GM18873 (cell line): Measurements from ENCODE around the gene EXOC4.

Source experiments
- ATAC-seq: cut with Tn5 transposase; IDR thresholded peaks from one replicate; pipeline ENCODE4 v1.9.1; 2021; ENCODE audit warnings: mild to moderate bottlenecking, moderate library complexity, moderate number of reproducible peaks; ENCODE audit not compliant: unreplicated experiment, low FRiP score

The EXOC4 gene

DNA sequence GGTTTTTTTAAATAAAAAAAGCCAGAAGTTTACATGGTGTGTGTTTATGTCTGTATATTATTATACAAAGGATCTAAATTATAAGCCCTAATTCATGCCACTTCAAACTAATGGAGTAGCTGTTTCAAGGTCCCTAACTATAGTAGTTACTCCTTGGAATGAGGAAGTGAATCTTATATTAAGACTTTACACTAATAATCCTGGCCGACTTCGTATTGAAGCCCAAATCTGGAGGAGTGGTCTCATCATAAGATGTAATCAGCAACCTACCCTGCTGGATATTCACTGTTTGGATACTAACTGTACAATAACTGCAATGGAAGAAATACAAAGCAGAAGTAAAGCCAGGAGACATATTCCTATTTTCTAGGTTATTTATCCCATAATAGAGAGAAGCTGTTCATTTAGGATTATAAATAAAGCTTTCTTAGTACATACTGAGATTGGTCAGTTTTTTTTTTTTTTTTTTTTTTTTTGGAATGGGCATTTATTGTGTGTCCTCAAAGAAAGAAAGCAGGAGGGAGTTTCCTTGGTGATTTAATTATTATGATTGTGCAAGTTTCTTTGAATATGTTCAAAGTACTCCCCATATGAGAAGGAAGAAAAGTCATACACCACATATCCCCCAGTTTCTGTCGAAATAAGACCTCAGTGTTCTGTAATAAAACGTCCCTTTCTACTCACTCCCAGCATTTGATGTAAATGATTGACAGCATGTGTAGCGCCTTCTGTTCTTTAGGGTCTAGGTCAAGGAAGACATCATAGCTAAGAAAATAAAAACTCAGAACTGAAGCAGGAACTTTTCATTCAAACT lies 397.8 kb downstream of the EXOC4 start:
- ATAC-seq: no peak

DNA sequence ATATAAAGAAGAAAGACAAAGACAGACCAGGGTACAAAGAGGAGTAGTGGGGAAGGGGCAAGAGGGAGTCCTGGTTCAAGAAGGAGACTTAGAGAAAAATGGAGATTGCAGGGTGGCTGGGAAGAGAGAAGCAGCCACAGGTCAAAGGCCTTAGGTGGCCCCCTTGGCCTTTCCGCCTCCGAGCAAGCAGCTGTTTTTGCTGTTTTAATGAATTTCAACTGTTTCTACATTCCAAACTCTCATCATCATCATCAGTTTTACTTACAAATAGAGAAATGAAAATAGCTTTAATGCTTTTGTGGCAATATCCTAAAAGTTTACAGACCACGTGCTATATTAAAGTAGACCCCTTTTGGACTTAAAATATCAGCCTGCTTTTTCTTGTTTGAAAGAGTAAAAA lies 399.7 kb downstream of the EXOC4 start:
- ATAC-seq: no peak

DNA sequence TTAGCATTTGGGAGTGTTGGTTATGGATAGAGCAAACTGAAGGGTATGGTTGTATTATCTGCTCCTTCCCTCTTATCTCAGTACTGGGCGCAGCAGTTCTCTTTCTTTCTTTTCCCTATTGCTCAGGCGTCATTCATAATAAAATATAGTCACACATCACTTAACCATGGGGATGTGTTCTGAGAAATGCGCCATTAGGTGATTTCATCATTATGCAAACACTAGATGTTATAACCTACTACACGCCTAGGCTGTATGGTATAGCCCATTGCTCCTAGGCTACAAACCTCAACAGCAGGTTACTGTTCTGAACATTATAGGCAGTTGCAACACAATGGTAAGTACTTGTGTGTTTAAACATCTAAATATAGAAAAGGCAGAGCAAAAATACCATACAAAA lies 401.7 kb downstream of the EXOC4 start:
- ATAC-seq: no peak

DNA sequence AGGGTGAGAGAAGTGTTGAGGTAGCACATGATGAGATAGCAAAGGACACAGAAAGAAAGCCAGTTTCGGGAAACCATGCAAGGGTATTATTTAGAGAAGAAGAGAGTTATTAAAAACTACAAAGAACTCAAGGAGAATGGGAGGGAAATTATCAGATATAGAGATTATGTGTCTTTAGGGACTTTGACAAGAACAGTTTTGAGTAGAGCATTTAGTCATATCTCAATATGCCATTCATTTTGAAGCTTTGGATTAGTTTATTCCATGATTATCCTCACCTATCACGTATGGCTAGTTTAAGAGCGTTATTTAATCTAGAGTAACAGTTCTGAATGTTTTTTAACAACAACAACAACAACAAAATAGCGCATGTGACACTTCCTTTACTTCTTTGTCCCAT lies 409.4 kb downstream of the EXOC4 start:
- ATAC-seq: no peak

DNA sequence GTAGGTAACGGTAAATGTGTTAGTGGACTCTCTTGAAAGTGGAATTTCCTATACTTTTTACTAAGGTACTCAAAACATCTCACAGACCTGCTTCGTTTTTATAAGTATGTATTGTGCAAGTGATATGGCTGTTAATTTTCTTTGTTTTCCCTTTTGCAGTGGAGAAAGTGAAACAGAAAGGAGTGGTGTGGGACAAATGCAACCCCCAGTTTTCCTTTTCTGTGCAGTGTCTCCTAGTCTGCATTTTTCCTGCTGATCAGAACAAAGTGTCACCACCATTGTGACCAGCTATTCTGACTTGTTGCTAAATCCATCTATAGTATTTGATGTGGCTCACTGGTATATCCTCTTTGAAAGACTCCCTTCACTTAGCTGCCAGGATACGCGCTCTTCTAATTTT lies 410.0 kb downstream of the EXOC4 start:
- no peak for ATAC-seq

DNA sequence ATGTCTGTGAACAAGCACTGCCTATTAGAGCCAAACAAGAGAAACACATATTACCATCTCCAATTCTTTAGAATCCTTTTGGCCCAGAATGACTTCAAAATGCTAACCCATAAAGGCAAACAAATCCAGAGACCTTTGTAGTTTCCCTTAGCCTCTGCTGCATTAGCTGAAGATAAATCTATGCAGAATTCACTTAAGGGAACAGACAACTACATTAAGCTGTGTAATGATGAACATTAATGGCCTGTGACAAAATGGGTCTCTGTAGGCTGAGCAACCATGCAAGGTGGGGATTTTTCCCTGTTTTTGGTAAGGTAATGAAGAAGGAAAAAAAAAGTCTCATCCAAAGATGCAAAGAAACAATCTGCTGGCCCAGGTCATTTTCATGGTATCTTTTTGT lies 411.6 kb downstream of the EXOC4 start:
- ATAC-seq: no peak

DNA sequence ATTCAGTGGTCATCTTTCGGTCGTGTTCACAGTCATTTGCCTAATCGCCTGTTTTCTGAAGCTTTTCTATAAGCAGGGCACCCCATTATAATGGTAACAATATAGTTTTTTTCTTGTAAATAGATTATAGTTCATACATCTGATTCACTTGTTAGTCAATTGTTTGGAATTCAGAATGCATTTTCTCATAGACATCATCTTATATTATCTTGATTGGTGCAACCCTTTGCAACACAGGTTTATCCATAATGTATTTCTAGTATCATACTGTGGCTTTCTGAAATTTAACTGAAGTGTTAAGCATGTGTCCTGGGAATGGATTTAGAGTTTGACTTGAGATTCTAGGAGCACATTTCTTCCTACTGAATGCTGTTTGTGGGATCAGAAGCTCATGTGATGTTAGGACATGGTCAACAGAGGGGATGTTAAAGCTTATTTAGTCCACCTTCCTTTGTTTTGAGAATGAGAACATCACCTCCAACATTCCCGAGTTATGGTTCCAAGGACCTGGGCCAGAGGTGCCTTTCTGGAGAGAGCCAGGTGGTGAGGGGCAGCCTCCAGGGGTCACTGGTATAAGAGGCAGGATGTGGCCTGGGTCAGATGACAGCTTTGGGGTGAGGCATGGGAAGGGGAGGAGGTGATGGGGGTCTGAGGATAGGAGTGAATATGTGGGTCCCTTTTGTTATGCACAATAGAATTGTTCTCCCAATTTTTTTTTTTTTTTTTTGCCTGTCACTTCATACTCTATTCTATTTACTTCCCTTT lies 415.6 kb downstream of the EXOC4 start:
- no peak for ATAC-seq

DNA sequence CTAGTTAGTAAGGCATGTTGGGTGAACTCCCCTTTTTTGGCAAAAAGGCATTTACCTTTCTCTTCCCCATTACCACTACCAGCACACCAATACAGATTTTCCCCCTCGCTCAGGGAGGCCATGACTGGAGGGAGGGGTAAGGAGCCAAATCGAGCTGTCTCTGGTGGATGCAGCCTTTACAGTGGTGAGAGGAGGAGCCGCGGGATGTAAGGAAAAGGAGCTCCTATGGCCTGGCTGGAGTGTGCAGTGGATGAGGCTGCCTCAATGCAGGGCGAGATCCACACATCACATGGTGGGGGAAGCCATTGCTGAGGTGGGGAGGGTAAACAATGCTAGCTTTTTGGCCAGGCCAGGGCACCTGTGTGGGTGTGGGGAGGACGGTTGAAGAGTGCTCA lies 416.2 kb downstream of the EXOC4 start:
- ATAC-seq: no peak

DNA sequence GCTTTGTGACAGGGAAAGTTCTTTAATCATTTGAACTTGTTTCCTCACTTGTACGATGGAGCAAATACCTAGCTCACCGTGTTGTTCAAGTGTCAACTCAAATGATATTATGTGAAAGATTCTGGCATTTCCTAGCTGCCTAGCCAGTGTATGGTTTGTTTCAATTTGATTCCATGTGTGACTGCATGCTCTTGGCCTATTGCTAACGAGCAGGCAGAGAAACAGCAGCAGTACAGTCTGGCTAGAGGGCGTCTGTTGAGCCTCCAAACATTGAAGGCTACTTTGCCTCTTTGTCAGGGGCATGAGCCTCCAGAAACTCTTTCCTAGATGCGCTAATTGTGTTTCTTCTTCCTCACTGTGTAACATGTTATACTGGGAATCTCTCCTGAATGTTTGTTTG lies 417.4 kb downstream of the EXOC4 start:
- ATAC-seq: no peak

DNA sequence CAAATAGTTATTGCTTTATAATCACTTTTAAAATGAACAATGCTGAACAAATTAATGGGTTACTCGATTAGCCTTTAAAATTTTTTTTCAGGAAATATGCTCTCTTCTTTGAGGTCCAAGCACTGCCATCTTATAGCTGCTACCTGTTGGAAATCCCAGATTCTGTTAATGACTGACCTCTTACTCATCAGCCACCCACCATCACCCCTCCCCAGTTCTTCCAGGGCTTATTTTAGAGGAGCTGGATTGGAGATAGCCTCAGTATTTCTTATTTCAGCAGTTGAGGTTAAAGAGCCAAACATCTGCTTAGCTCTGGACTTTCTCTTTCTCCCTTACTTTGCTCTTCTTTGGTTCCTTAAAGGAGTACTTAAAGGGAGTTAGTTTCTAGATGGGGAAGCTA lies 420.0 kb downstream of the EXOC4 start:
- ATAC-seq: no peak

DNA sequence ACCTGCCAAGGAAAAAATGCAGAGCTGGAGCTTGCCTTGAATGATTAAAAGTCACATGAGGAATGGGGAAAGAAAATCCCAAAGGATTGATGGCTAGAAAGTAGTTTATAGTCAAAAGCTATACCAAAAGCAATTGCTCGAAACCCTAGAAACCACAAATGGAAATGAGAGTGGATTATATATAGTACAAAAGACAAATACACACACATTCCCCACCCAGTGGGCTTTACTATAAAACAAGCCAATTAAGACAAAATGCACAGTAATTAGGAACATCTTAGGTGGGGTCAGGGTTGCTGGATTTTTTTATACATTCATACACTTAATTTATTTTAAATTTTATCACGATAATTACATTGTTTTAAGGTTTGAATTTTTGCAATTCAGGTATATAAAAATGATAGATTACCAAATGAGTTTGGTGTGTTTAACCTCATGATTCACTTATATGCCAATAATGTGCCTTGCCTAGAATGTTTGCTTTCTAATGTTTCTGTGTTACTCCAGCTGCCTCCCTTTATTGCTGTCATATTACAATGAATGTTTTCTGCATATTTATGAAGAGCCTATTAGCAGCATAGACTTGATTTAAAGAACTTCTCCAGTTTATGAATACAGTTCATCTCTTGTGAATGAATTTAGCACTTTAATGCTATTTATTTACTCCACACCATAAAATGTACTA lies 421.3 kb downstream of the EXOC4 start:
- no peak for ATAC-seq

DNA sequence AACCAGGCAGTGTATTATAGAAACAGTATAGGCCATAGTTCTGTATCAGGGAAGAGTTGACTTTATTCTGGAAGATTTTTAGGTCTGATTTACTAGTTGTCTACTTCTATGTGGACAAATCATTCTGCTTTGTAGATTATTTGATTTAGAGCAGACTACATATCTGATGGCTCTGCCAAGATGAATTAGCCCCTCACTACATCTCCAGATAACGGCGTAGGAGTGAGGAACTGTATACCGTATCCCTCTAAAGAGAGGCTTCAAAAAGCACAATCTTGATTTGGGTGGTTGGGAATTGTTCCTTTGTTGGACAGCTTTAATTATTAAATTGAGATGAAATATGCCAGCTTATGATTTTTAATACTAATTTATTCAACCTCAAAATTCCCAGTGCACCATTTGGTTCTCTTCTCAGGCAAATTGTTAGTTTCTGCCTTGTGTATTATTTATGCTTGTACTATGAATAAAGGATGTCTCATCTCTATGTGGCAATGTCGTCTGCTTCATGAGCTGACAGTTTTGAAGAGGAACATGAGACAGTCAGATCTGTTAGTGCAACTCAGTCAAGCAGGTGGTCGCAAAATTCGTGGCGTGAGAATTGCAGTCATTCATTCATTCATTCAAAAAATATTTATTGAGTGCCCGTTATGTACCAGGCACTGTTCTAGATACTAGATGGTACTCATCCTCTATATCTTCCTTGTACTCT lies 422.8 kb downstream of the EXOC4 start:
- no peak for ATAC-seq

DNA sequence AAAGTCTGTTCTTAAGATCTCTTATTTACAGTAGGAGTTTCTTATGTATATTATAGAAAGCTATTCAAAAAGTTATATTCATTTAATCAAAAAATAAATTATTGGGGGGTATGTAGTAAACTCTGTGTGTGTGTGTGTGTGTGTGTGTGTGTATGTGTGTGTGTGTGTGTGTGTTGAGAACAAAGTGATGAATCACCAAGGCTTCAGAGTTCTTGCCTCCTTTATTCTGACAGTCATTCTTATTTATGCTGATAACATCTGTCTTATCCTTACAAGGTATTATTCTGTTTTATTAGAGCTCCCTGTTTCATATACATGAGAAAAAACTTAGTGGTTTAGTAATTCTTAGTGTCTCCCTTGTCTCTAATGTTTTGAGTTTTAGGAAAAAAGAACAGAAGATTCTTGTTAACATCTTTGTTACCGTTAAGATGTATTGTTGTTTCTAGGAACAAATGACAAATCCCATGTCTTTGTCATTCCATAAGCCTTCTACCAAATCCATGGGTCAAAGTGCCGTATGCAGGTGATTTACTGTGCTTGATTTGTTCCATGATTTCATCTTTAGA lies 424.0 kb downstream of the EXOC4 start:
- no peak for ATAC-seq

DNA sequence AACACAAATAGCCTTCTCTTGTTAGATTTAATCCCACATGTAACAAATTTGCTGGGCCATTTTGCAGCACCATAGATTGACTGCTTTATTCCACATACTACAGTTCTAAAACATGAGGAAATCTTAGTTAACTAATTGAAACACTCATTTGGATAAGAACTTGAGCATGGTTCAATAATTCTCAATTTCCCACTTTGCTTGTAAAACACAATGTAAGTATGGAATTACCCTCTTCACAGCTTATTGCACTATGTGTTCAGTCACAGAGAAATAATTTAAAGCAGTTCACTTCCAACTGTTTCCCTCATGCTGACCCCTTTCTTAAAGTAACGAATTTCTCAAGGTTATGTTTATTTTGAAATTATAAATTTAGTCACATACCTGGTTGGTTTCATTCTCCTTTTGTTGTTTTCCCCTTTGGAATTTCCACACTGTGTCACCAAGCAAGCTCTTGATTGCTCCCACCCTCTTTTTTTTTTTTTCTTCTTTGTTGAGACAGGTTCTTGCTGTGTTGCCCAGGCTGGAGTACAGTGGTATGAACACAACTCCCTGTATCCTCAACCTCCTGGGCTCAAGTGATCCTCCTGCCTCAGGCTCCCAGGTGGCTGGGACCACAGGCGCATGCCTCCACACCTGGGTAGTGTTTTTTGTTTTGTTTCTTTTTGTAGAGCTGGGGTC lies 425.4 kb downstream of the EXOC4 start:
- no peak for ATAC-seq

DNA sequence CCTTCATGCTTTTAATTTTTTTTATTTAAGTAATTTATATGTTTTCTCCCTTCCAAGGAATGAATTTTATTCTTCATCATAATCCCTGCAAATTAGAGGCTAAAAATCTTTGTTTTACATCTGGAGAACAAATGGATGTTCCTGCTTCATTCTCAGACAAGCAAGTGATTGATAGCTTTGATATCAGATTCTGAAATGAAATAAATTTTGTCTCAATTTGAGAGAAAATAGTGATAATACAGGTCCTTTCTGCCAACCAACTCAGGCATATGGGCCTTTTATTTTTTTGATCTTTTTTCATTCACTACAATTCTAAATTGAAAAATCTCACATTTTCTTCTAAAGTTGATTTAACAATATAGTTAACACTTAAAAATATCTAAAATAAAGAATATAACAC lies 427.1 kb downstream of the EXOC4 start:
- ATAC-seq: no peak

DNA sequence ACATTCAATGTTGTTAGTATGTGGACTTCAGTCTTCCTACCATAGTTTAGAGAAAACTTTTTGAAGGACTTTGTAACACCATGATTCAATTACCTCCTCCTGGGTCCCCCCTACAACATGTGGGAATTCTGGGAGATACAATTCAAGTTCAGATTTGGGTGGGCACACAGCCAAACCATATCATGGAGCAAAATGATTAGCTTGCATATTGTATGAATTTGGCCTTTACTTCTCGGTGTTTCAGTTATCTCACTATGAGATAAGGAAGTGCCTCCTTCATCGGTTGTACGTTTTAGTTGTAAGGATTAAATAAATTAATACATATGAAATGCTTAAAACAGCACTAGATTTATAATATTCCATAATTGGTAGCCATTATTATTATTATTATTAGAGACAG lies 428.7 kb downstream of the EXOC4 start:
- no peak for ATAC-seq

DNA sequence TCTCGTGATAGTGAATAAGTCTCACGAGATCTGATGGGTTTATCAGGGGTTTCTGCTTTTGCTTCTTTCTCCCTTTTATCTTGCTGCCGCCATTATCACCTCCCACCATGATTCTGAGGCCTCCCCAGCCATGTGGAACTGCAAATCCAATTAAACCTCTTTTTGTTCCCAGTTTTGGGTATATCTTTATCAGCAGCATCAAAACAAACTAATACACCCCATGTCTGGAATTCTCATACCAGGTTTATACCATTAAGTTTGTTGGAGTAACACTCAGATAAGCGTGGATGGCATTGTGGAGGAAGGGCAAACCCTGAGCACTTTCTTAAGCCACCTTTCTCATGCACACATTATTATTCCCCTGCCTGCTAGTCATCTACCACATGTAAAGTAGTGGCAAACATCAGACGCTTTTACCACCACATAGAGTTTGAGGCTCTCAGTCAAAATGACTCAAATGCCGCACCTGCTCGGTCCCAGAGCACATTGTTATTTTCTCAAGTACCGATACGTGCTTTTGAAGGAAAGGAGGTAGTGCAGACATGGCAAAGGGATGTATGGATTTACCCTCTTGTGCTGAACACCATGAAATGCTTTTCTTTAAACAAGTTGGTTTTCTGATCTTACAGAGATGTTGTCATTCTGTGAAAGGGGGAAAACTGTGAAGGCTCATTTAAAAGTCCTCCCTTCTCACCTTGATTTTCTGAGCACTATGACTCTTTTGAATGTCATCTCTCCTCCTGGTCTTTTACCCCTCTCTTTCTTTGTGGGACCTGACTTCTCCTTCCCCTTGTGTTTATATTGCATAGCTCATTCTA lies 429.7 kb downstream of the EXOC4 start:
- ATAC-seq: no peak

DNA sequence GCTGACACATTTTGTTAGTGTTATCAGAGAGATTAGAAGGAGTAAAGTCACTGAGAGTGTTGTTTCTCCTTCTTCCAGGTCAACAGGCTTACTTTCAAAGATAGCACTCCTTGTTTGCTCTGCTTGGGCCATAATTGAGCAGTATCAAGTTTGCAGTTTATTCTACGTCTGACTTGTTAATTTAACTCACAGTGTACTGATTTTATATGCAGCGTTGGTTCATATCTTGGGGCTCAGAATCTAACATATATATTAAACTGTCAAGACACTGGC lies 430.2 kb downstream of the EXOC4 start:
- no peak for ATAC-seq

DNA sequence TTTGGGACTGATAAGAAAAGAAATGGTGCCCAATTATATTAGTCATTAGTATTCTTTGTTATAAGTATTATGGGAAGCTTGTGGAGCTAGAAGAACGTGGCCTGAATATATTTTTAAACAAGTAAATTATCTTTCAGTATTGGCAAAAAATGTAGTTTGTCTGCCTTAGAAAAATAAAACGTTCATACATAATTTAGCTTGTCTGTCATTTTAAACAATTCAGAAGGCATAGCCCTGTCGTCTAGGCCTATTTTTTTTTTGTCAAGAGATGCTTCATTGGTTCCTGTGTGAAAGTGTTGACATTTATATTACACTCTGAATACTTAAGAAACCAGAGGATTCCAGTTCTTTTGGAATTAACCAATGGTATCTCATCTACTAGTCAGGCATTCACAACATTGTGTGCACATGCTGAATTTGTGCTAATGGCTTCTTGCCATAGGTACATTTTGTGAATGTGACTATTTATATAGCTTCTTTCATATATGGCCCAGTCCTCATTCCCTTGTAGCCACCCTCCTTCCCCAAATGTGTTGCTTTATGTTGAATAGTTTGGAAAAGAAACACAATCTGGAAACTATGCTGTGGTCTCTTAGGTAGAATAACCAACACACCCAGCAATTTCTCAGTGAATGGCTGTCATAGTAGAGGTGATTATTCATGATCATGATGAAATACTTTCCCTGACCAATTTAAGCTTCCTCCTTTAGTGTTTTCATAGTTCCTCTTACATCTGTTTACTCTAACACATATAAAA lies 435.8 kb downstream of the EXOC4 start:
- no peak for ATAC-seq
